Gastrocnemius medialis (tissue), 4 donors: Measurements from ENCODE around the gene PCDH1.

Source experiments
- CTCF ChIP-seq, 5 experiments: fragments of 450-650 bp in 3 of 5; fragments of 200-600 bp in 2 of 5; sonication (generic) in 2 of 5; IDR thresholded peaks in 4 of 5; conservative IDR thresholded peaks in 1 of 5; 1 replicate in 4 of 5; 2 replicates in 1 of 5; pipeline ENCODE4 v1.5.1; 2016 to 2019; ENCODE audit warnings: antibody characterized with exemption in 5 of 5, mild to moderate bottlenecking in 3 of 5, moderate library complexity in 3 of 5
- POLR2A ChIP-seq, 2 donors: fragments of 450-650 bp; IDR thresholded peaks; one replicate each; pipeline ENCODE4 v1.6.1; 2017; ENCODE audit warnings: antibody characterized with exemption in 2 of 2, mild to moderate bottlenecking in 2 of 2, moderate library complexity in 2 of 2

DNA sequence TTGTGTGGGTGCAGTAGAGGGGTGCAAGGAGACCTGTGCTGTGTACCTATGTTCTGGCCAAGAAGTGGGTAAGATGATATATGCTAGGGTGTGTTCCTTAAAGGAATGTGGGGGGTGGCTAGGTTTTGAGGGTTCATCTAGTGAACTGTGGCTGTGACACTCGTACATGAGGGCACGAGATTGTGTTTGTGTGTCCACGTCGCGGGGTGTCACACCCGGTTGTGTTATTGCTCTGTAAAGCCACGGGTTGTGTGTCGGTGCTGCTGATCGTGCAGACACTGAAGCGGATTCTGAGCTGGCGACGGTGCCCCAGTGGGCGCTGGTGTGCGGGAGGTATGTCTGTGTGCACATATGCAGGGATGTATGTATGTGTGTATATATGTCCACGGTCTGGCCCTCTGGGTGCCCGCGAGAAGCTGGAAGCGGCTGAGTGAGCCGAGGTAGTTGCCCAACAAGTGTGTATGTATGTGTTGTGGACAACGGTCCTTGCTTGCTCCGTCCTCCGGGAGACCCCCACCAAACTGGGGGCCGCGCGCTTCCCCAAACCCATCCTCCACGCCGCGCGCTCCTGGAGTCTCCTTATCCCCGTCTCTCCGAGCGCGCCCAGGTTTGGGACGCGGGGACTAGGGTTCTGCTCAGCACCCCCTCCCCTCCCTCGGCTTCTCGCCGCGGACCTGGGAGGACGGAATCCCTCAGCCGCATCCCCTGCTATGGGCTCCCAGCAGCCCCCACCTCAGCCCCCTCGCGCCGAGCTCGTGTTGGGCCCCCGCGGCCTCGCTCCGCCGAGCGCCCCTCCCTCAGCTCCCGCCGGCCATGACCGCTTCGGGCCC is 639 bp downstream of the PCDH1 start:
- TF ChIP-seq CTCF (IDR thresholded peaks at IDR 0.05 in 4 of 5, conservative IDR thresholded peaks at IDR 0.05 in 1 of 5) (no peak), POLR2A (IDR thresholded peaks at IDR 0.05) (no peak)
